Suprapubic skin (tissue), 4 donors: ENCODE data around the gene MRPS30. TPM values are rescaled to one million over a fixed set of nuclear protein-coding genes. Genes with fewer than 3 reads are reported as not detected.

Experiments used
- DNase-seq, 2 donors: peaks; one replicate each; pipeline ENCODE4 v3.0.0-alpha.2; 2019; ENCODE audit warnings: low spot score in 2 of 2
- H3K27ac ChIP-seq: fragments of 200-600 bp; sonication (generic); one replicate; pipeline ENCODE4 v1.5.1; 2019
- H3K27me3 ChIP-seq: fragments of 200-600 bp; sonication (generic); one replicate; pipeline ENCODE4 v1.5.1; 2019
- H3K36me3 ChIP-seq: fragments of 200-600 bp; sonication (generic); one replicate; pipeline ENCODE4 v1.5.1; 2019
- H3K4me1 ChIP-seq: fragments of 200-600 bp; sonication (generic); one replicate; pipeline ENCODE4 v1.5.1; 2019
- H3K4me3 ChIP-seq: fragments of 200-600 bp; sonication (generic); one replicate; pipeline ENCODE4 v1.5.1; 2019; ENCODE audit warnings: mild to moderate bottlenecking
- H3K9me3 ChIP-seq: fragments of 200-600 bp; sonication (generic); one replicate; pipeline ENCODE4 v1.5.1; 2019
- CTCF ChIP-seq, 2 donors: fragments of 200-600 bp in 1 of 2; fragments of 450-650 bp in 1 of 2; sonication (generic) in 1 of 2; IDR thresholded peaks; one replicate each; pipeline ENCODE4 v1.5.1; 2016 to 2019; ENCODE audit warnings: antibody characterized with exemption in 2 of 2, mild to moderate bottlenecking in 1 of 2, moderate library complexity in 1 of 2
- EP300 ChIP-seq: sonication (generic); formaldehyde crosslinking; IDR thresholded peaks from one replicate; pipeline ENCODE4 v1.6.1; 2017; ENCODE audit warnings: antibody characterized with exemption
- POLR2A ChIP-seq, 2 donors: fragments of 450-650 bp; IDR thresholded peaks; one replicate each; pipeline ENCODE4 v1.6.1; 2017; ENCODE audit warnings: antibody characterized with exemption in 2 of 2, mild to moderate bottlenecking in 2 of 2, moderate library complexity in 2 of 2
- POLR2AphosphoS5 ChIP-seq, 3 donors: sonication (generic); formaldehyde crosslinking; IDR thresholded peaks; one replicate each; pipeline ENCODE4 v1.6.1; 2017; ENCODE audit warnings: antibody characterized with exemption in 3 of 3
- WGBS: methylation state at CpG from one replicate; pipeline ENCODE4 v1.1.5; 2018; 5-methylcytosine and 5-hydroxymethylcytosine counted together
- total RNA-seq, 4 donors: library from RNA; depleted of rRNA; stranded (reverse); fragments of >200 nt; gene quantifications; one replicate each; pipeline ENCODE4 v1.1.0, GENCODE V29; 2016

MRPS30 gene
- total RNA-seq, 4 donors from 2014 or later: 60.0 to 79.5 (median 78.4) TPM

GRCh38 chr5:44839018-44839681 is 30.4 kb downstream of the MRPS30 start:
- no peaks in the 10 kb centered on the region for H3K4me1 ChIP-seq
- H3K27ac ChIP-seq: no peak overlapping the region
- no peak for DNase-seq
- H3K36me3 ChIP-seq: no peaks in the 10 kb centered on the region
- no peak overlapping the region for H3K4me3 ChIP-seq
- no peak for TF ChIP-seq CTCF (IDR thresholded peaks at IDR 0.05)
- H3K9me3 ChIP-seq: peaks cover 6% of the 10 kb centered on the region
- no peaks in the 10 kb centered on the region for H3K27me3 ChIP-seq
- 71% methylated on average over 1 of the region's 1 CpG for WGBS

GRCh38 chr5:44842496-44843282 is 33.9 kb downstream of the MRPS30 start:
- WGBS: 90% methylated on average over 2 of the region's 2 CpGs

GRCh38 chr5:44844744-44845143 is 36.0 kb downstream of the MRPS30 start:
- Histone ChIP-seq H3K4me1 (no peaks in the 10 kb centered on the region), H3K27ac (no peak overlapping the region), H3K36me3 (no peaks in the 10 kb centered on the region), H3K9me3 (no peaks in the 10 kb centered on the region), H3K4me3 (no peak overlapping the region), H3K27me3 (no peaks in the 10 kb centered on the region)
- WGBS: 87% methylated on average over 1 of the region's 1 CpG
- TF ChIP-seq EP300: no peak
- no peak for TF ChIP-seq POLR2A (IDR thresholded peaks at IDR 0.05)
- no peak for DNase-seq

More at GRCh38 chr5:44842496-44843282, 33.9 kb downstream of the MRPS30 start:
- H3K9me3 ChIP-seq: peaks cover 6% of the 10 kb centered on the region
- H3K4me1 ChIP-seq: no peaks in the 10 kb centered on the region
- DNase-seq: no peak
- H3K4me3 ChIP-seq: no peak overlapping the region
- no peaks in the 10 kb centered on the region for H3K36me3 ChIP-seq
- no peaks in the 10 kb centered on the region for H3K27me3 ChIP-seq
- H3K27ac ChIP-seq: no peak overlapping the region
- TF ChIP-seq POLR2A (IDR thresholded peaks at IDR 0.05) (no peak), CTCF (IDR thresholded peaks at IDR 0.05) (no peak), POLR2AphosphoS5 (IDR thresholded peaks at IDR 0.05) (no peak), EP300 (no peak)

- Histone ChIP-seq H3K27me3 (no peaks in the 10 kb centered on the region), H3K4me1 (no peaks in the 10 kb centered on the region)
- 43% methylated on average over 4 of the region's 4 CpGs for WGBS
Measured at GRCh38 chr5:44845777-44846176, 37.0 kb downstream of the MRPS30 start.

GRCh38 chr5:44847206-44847852 is 38.6 kb downstream of the MRPS30 start:
- no peak for TF ChIP-seq EP300
- no peak for TF ChIP-seq CTCF (IDR thresholded peaks at IDR 0.05)
- TF ChIP-seq POLR2AphosphoS5 (IDR thresholded peaks at IDR 0.05): no peak
- no peak for TF ChIP-seq POLR2A (IDR thresholded peaks at IDR 0.05)
- H3K4me3 ChIP-seq: no peak overlapping the region
- no peak overlapping the region for H3K27ac ChIP-seq
- no peaks in the 10 kb centered on the region for H3K27me3 ChIP-seq
- H3K9me3 ChIP-seq: no peaks in the 10 kb centered on the region
- no peaks in the 10 kb centered on the region for H3K4me1 ChIP-seq
- DNase-seq: no peak
- no peaks in the 10 kb centered on the region for H3K36me3 ChIP-seq
- 94% methylated on average over 5 of the region's 5 CpGs for WGBS

More at GRCh38 chr5:44845777-44846176, 37.0 kb downstream of the MRPS30 start:
- H3K4me3 ChIP-seq: no peak overlapping the region
- TF ChIP-seq POLR2A (IDR thresholded peaks at IDR 0.05): no peak
- TF ChIP-seq CTCF (IDR thresholded peaks at IDR 0.05): no peak
- TF ChIP-seq POLR2AphosphoS5 (IDR thresholded peaks at IDR 0.05): no peak
- no peak overlapping the region for H3K27ac ChIP-seq
- DNase-seq: no peak
- H3K36me3 ChIP-seq: no peaks in the 10 kb centered on the region
- H3K9me3 ChIP-seq: no peaks in the 10 kb centered on the region
